ENCODE data around the gene CNPY1.

DNA sequence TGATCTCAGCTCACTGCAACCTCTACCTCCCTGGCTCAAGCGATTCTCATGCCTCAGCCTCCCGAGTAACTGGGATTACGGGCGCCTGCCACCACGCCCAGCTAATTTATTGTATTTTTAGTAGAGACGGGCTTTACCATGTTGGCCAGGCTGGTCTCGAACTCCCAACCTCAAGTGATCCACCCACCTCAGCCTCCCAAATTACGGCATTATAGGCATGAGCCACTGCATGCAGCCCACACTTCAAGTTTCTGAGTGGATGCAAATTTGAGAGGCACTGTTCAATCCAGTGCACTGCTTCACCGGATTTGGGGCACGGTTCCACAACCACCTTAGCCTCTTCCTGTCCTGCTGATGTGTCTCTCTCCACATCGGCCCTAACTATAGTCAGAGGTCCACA lies 16.5 kb downstream of the CNPY1 start:
- TF ChIP-seq, protein P1, sequence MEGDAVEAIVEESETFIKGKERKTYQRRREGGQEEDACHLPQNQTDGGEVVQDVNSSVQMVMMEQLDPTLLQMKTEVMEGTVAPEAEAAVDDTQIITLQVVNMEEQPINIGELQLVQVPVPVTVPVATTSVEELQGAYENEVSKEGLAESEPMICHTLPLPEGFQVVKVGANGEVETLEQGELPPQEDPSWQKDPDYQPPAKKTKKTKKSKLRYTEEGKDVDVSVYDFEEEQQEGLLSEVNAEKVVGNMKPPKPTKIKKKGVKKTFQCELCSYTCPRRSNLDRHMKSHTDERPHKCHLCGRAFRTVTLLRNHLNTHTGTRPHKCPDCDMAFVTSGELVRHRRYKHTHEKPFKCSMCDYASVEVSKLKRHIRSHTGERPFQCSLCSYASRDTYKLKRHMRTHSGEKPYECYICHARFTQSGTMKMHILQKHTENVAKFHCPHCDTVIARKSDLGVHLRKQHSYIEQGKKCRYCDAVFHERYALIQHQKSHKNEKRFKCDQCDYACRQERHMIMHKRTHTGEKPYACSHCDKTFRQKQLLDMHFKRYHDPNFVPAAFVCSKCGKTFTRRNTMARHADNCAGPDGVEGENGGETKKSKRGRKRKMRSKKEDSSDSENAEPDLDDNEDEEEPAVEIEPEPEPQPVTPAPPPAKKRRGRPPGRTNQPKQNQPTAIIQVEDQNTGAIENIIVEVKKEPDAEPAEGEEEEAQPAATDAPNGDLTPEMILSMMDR (IDR thresholded peaks at IDR 0.05) = no peak
- TF ChIP-seq CHD2 (IDR thresholded peaks at IDR 0.05; ENCODE audit: low read length, partially characterized antibody) = no peak
- no peak for TF ChIP-seq TEAD4 (IDR thresholded peaks at IDR 0.05; ENCODE audit: borderline replicate concordance, insufficient read depth)
- TF ChIP-seq GABPA (IDR thresholded peaks at IDR 0.05; ENCODE audit: low read depth) = no peak
- TF ChIP-seq, protein P2, sequence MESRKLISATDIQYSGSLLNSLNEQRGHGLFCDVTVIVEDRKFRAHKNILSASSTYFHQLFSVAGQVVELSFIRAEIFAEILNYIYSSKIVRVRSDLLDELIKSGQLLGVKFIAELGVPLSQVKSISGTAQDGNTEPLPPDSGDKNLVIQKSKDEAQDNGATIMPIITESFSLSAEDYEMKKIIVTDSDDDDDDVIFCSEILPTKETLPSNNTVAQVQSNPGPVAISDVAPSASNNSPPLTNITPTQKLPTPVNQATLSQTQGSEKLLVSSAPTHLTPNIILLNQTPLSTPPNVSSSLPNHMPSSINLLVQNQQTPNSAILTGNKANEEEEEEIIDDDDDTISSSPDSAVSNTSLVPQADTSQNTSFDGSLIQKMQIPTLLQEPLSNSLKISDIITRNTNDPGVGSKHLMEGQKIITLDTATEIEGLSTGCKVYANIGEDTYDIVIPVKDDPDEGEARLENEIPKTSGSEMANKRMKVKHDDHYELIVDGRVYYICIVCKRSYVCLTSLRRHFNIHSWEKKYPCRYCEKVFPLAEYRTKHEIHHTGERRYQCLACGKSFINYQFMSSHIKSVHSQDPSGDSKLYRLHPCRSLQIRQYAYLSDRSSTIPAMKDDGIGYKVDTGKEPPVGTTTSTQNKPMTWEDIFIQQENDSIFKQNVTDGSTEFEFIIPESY (IDR thresholded peaks at IDR 0.05; ENCODE audit: borderline replicate concordance, low read depth) = no peak
- no peak for TF ChIP-seq EZH2phosphoT487 (IDR thresholded peaks at IDR 0.05; ENCODE audit: borderline replicate concordance, low read depth)
- TF ChIP-seq, protein P3, sequence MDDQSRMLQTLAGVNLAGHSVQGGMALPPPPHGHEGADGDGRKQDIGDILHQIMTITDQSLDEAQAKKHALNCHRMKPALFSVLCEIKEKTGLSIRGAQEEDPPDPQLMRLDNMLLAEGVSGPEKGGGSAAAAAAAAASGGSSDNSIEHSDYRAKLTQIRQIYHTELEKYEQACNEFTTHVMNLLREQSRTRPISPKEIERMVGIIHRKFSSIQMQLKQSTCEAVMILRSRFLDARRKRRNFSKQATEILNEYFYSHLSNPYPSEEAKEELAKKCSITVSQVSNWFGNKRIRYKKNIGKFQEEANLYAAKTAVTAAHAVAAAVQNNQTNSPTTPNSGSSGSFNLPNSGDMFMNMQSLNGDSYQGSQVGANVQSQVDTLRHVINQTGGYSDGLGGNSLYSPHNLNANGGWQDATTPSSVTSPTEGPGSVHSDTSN (IDR thresholded peaks at IDR 0.05) = no peak

Data from SK-N-SH (cell line).